ENCODE data around the gene MYO3B.

GRCh38 chr2:170229125-170229524 lies 51.2 kb downstream of the MYO3B start:
- TF ChIP-seq POLR2AphosphoS5 (IDR thresholded peaks at IDR 0.05; ENCODE audit: low read depth, low read length) = no peak
- no peak for TF ChIP-seq SIN3A (IDR thresholded peaks at IDR 0.05; ENCODE audit: borderline replicate concordance, insufficient read depth, low read length)
- no peak for TF ChIP-seq TAF1 (IDR thresholded peaks at IDR 0.05; ENCODE audit: borderline replicate concordance, insufficient read depth, low read length)
